GM18951 (cell line): ENCODE measurements around the gene MRPS5.
"Not testable (repeated sequence)": the region's sequence is repeated elsewhere in the genome, so short reads cannot be mapped to it uniquely, and the experiment has no call there.

ENCODE experiments used
- POLR2A ChIP-seq: IDR thresholded peaks from 4 replicates; pipeline ENCODE4 v1.6.1; 2011; ENCODE audit warnings: mild to moderate bottlenecking; ENCODE audit not compliant: insufficient read length, insufficient read depth; ENCODE audit errors: extremely low read depth
- in situ Hi-C: fragments of 300-500 bp; cut with MboI; formaldehyde crosslinking; loops from one replicate; pipeline ENCODE4 v1.12.0; 2022; ENCODE audit warnings: low sequenced_read_pairs, mixed read lengths, inconsistent platforms; ENCODE audit not compliant: unreplicated experiment

MRPS5 gene

GRCh38 chr2:95113464-95113863 is 8.1 kb downstream of the MRPS5 start:
- no peak for TF ChIP-seq POLR2A
- in situ Hi-C loops = no loop called here

- in situ Hi-C loops = no loop called here
- TF ChIP-seq POLR2A = no peak
These were observed 11.2 kb downstream of the MRPS5 start for GRCh38 chr2:95110395-95110794.

- no peak for TF ChIP-seq POLR2A
- in situ Hi-C loops = no loop called here
These were observed 12.3 kb downstream of the MRPS5 start for GRCh38 chr2:95109260-95109659.

GRCh38 chr2:95106081-95106480 is 15.5 kb downstream of the MRPS5 start:
- in situ Hi-C loops = no loop called here
- no peak for TF ChIP-seq POLR2A

- no peak for TF ChIP-seq POLR2A
- in situ Hi-C loops = no loop called here
These were observed 17.0 kb downstream of the MRPS5 start for GRCh38 chr2:95104606-95105005.

GRCh38 chr2:95099910-95100309 is 21.7 kb downstream of the MRPS5 start:
- TF ChIP-seq POLR2A = no peak
- in situ Hi-C loops = no loop called here

GRCh38 chr2:95098273-95098672 is 23.3 kb downstream of the MRPS5 start:
- in situ Hi-C loops = not testable (repeated sequence)

GRCh38 chr2:95091885-95092555 is 29.6 kb downstream of the MRPS5 start:
- no peak for TF ChIP-seq POLR2A
- in situ Hi-C loops = no loop called here

- no peak for TF ChIP-seq POLR2A
These were observed 34.2 kb downstream of the MRPS5 start for GRCh38 chr2:95087379-95087778.

GRCh38 chr2:95086017-95086416 is 35.6 kb downstream of the MRPS5 start:
- in situ Hi-C loops = no loop called here
- TF ChIP-seq POLR2A = no peak

More at GRCh38 chr2:95087379-95087778, 34.2 kb downstream of the MRPS5 start:
- in situ Hi-C loops = no loop called here

- TF ChIP-seq POLR2A = no peak
- in situ Hi-C loops = no loop called here
These were observed 39.1 kb downstream of the MRPS5 start for GRCh38 chr2:95082477-95082876.

- TF ChIP-seq POLR2A = no peak
- in situ Hi-C loops = no loop called here
These were observed 42.4 kb downstream of the MRPS5 start for GRCh38 chr2:95079199-95079683.

GRCh38 chr2:95077861-95078603 is 43.6 kb downstream of the MRPS5 start:
- in situ Hi-C loops = no loop called here
- TF ChIP-seq POLR2A = no peak

GRCh38 chr2:95077530-95077825 is 44.1 kb downstream of the MRPS5 start:
- TF ChIP-seq POLR2A = no peak
- in situ Hi-C loops = no loop called here
